B cell (primary cell): ENCODE data around the gene OLAH. TPM values are rescaled to one million over a fixed set of nuclear protein-coding genes. Genes with fewer than 3 reads are reported as not detected.

Experiments used
- ATAC-seq: fragments of 200-7000 bp; cut with Tn5 transposase; one replicate; pipeline ENCODE4 v1.10.0; 2021; ENCODE audit warnings: low read depth, mild to moderate bottlenecking, moderate number of reproducible peaks, moderate library complexity
- CTCF ChIA-PET: fragments of 350-600 bp; sonication (Branson Sonifier 250); formaldehyde crosslinking; loops from one replicate; lab custom pipeline; 2021; ENCODE audit warnings: antibody characterized with exemption, inconsistent platforms; lab: Charles Lee
- POLR2A ChIA-PET: fragments of 350-600 bp; sonication (Branson Sonifier 250); formaldehyde crosslinking; loops from one replicate; lab custom pipeline; 2021; ENCODE audit warnings: antibody characterized with exemption; lab: Charles Lee
- DNase-seq: peaks from one replicate; pipeline ENCODE4 v3.0.0; 2013
- H2AFZ ChIP-seq: 2 replicates; pipeline ENCODE4 v1.6.1; 2012; ENCODE audit warnings: mild to moderate bottlenecking, low read depth, low read length; ENCODE audit not compliant: insufficient read depth, poor library complexity, severe bottlenecking
- H3K27ac ChIP-seq, 2 donors: 1 replicate in 1 of 2; 2 replicates in 1 of 2; pipeline ENCODE4 v1.5.1; 2012 to 2013; ENCODE audit warnings: low read length in 2 of 2, mild to moderate bottlenecking in 2 of 2, moderate library complexity in 1 of 2
- H3K27me3 ChIP-seq, 4 experiments: fragments of 200-600 bp in 1 of 4; sonication (generic) in 1 of 4; replicated peaks in 1 of 4; 1 replicate in 2 of 4; 2 replicates in 2 of 4; pipeline versions ENCODE4 v1.6.1 to v1.7.0; 2013 to 2016; ENCODE audit warnings: low read length in 3 of 4, mild to moderate bottlenecking in 2 of 4, mixed read lengths in 1 of 4, moderate library complexity in 1 of 4; ENCODE audit not compliant: insufficient read depth in 4 of 4, control insufficient read depth in 3 of 4; ENCODE audit errors: control extremely low read depth in 1 of 4
- H3K36me3 ChIP-seq, 2 experiments: replicated peaks in 1 of 2; 1 replicate in 1 of 2; 2 replicates in 1 of 2; pipeline versions ENCODE4 v1.6.1 to v1.7.1; 2013; ENCODE audit warnings: low read length in 1 of 2; ENCODE audit not compliant: insufficient read depth in 2 of 2, control insufficient read depth in 1 of 2; ENCODE audit errors: control extremely low read depth in 1 of 2, extremely low read depth in 1 of 2
- H3K4me1 ChIP-seq, 2 donors: fragments of 200-600 bp in 1 of 2; sonication (generic) in 1 of 2; 1 replicate in 1 of 2; 2 replicates in 1 of 2; pipeline versions ENCODE4 v1.5.1 to v1.6.1; 2013 to 2017; ENCODE audit warnings: low read length in 2 of 2; ENCODE audit not compliant: control insufficient read depth in 2 of 2, insufficient read depth in 2 of 2
- H3K4me2 ChIP-seq: replicated peaks from 2 replicates; pipeline ENCODE3; 2012; ENCODE audit warnings: mild to moderate bottlenecking, low read depth, low read length; ENCODE audit not compliant: poor library complexity, severe bottlenecking
- H3K4me3 ChIP-seq, 5 experiments: fragments of 200-600 bp in 1 of 5; sonication (generic) in 1 of 5; 1 replicate in 3 of 5; 2 replicates in 2 of 5; pipeline versions ENCODE4 v1.5.1 to v1.7.0; 2011 to 2016; ENCODE audit warnings: low read length in 4 of 5, mild to moderate bottlenecking in 4 of 5, low read depth in 2 of 5, control low read depth in 1 of 5, moderate library complexity in 1 of 5; ENCODE audit not compliant: insufficient read depth in 1 of 5; ENCODE audit errors: control extremely low read depth in 1 of 5, extremely low read depth in 1 of 5
- H3K79me2 ChIP-seq: fragments of 200-600 bp; sonication (generic); one replicate; pipeline ENCODE4 v1.6.0; 2016; ENCODE audit warnings: low read length; ENCODE audit not compliant: control insufficient read depth, insufficient read depth
- H3K9ac ChIP-seq: fragments of 200-600 bp; sonication (generic); 2 replicates; pipeline ENCODE4 v1.6.1; 2017; ENCODE audit warnings: mild to moderate bottlenecking, low read length, moderate library complexity
- H3K9me3 ChIP-seq, 3 donors: one replicate each; pipeline versions ENCODE4 v1.6.1 to v1.7.1; 2013; ENCODE audit warnings: low read length in 2 of 3; ENCODE audit not compliant: control insufficient read depth in 2 of 3, insufficient read depth in 1 of 3; ENCODE audit errors: control extremely low read depth in 1 of 3
- H4K20me1 ChIP-seq: 2 replicates; pipeline ENCODE4 v1.6.0; 2012; ENCODE audit warnings: mild to moderate bottlenecking, low read length; ENCODE audit not compliant: insufficient read depth, control insufficient read depth, poor library complexity, severe bottlenecking
- H3K27ac Mint-ChIP-seq: one replicate; pipeline ENCODE4 v1.8.0; 2021; ENCODE audit warnings: mixed read lengths
- H3K27me3 Mint-ChIP-seq: one replicate; pipeline ENCODE4 v1.8.0; 2021; ENCODE audit warnings: mixed read lengths
- H3K4me1 Mint-ChIP-seq: one replicate; pipeline ENCODE4 v1.8.0; 2021; ENCODE audit warnings: mixed read lengths
- H3K4me3 Mint-ChIP-seq: one replicate; pipeline ENCODE4 v1.8.0; 2021; ENCODE audit warnings: mixed read lengths
- H3K9me3 Mint-ChIP-seq: one replicate; pipeline ENCODE4 v1.8.0; 2022; ENCODE audit warnings: mixed read lengths; ENCODE audit not compliant: insufficient read depth
- CTCF ChIP-seq: fragments of 200-600 bp; IDR thresholded peaks from one replicate; pipeline ENCODE4 v1.8.0; 2022; ENCODE audit warnings: antibody characterized with exemption, mild to moderate bottlenecking
- EZH2 ChIP-seq: IDR thresholded peaks from 2 replicates; pipeline ENCODE4 v1.6.1; 2012; ENCODE audit warnings: borderline replicate concordance, low read depth, mild to moderate bottlenecking, moderate library complexity, low read length; ENCODE audit not compliant: insufficient read depth, poor library complexity, severe bottlenecking
- WGBS: methylation state at CpG from one replicate; pipeline ENCODE4 v1.1.5; 2013; ENCODE audit warnings: missing lambda C conversion rate; ENCODE audit not compliant: insufficient coverage; 5-methylcytosine and 5-hydroxymethylcytosine counted together
- intact Hi-C: fragments of 100-400 bp; cut with micrococcal nuclease; formaldehyde crosslinking; loops from one replicate; pipeline ENCODE4 v1.10.0; 2022
- polyA plus RNA-seq: library from polyadenylated mRNA; depleted of rRNA; stranded (reverse); fragments of >200 nt; gene quantifications from 2 replicates; pipeline ENCODE4 v1.2.3, GENCODE V29; 2012
- total RNA-seq, 2 donors: library from RNA; stranded (reverse); fragments of 120-200 nt in 1 of 2; gene quantifications; 1 replicate in 1 of 2; 2 replicates in 1 of 2; pipeline versions ENCODE4 v1.2.3 to v1.2.4, GENCODE V29; 2013 to 2022

The OLAH gene
- total and polyA plus RNA-seq, 2 donors (not counting 1 experiment from before 2014, with no cell fraction given), result not detected

- Mint-ChIP-seq H3K27me3 (no peaks in the 10 kb centered on the region), H3K4me3 (no peak overlapping the region), H3K9me3 (no peaks in the 10 kb centered on the region), H3K27ac (no peak overlapping the region), H3K4me1 (peaks cover 2% of the 10 kb centered on the region)
- intact Hi-C loops, result no loop called here
- Histone ChIP-seq H3K4me3 (no peak overlapping the region), H3K27ac (no peak overlapping the region), H3K36me3 (no peaks in the 10 kb centered on the region), H3K79me2 (no peaks in the 10 kb centered on the region), H3K4me1 (peaks cover 0 to 9% of the 10 kb centered on the region in 2 donors), H3K9ac (no peak overlapping the region), H3K27me3 (no peaks in the 10 kb centered on the region), H2AFZ (peak overlapping the region; percentile 16), H3K4me2 (no peak overlapping the region), H3K9me3 (no peaks in the 10 kb centered on the region), H4K20me1 (no peaks in the 10 kb centered on the region)
- ChIA-PET POLR2A (no interaction called here), CTCF (no interaction called here)
- TF ChIP-seq CTCF (no peak), EZH2 (no peak)
- ATAC-seq (no peak), DNase-seq (no peak)
- WGBS, result 76% methylated on average over 4 of the region's 7 CpGs
These were observed 40.8 kb downstream of the OLAH start for GRCh38 chr10:15084502-15084922.

- WGBS, result under 1% methylated on average over 51 of the region's 63 CpGs
- H3K4me1 ChIP-seq, result peaks cover 0 to 9% of the 10 kb centered on the region in 2 donors
- POLR2A ChIA-PET, result no interaction called here
- DNase-seq (peak; percentile 88), ATAC-seq (peak; percentile 100)
- no peaks in the 10 kb centered on the region for H3K79me2 ChIP-seq
- Mint-ChIP-seq H3K4me3 (peak within 1 kb of the TSS; percentile 87), H3K4me1 (peaks cover 3% of the 10 kb centered on the region), H3K27ac (no peak within 1 kb of the TSS), H3K9me3 (no peaks in the 10 kb centered on the region), H3K27me3 (no peaks in the 10 kb centered on the region)
- H4K20me1 ChIP-seq, result no peaks in the 10 kb centered on the region
- H3K4me3 ChIP-seq, result peak within 1 kb of the TSS in 4 of 5 experiments; percentile 44 to 61 (median 56)
- peak; percentile 53 for TF ChIP-seq CTCF
- TF ChIP-seq EZH2, result no peak
- H3K27me3 ChIP-seq, result no peaks in the 10 kb centered on the region
- CTCF ChIA-PET, result no interaction called here
- intact Hi-C loops, result loop anchor here (1.0 to 2.0 kb wide), 2 partner anchors 9 to 80 kb away; partner anchors contain the start of genes NMT2 and RPP38
- no peaks in the 10 kb centered on the region for H3K36me3 ChIP-seq
- no peak within 1 kb of the TSS for H3K27ac ChIP-seq
- H3K9me3 ChIP-seq, result no peaks in the 10 kb centered on the region
- H3K9ac ChIP-seq, result peak within 1 kb of the TSS; percentile 57
- peak within 1 kb of the TSS; percentile 81 for H2AFZ ChIP-seq
- H3K4me2 ChIP-seq, result peak within 1 kb of the TSS; percentile 77
These were observed 44.9 kb downstream of the OLAH start, which contains the start of gene ACBD7 for GRCh38 chr10:15088428-15089261. Gene ACBD7 (minus strand): TSS chr10:15088776. CDS start chr10:15088728, 48 bp downstream.
